ENCODE data around the gene CDKAL1. TPM values are rescaled to one million over a fixed set of nuclear protein-coding genes. Genes with fewer than 3 reads are reported as not detected.

The CDKAL1 gene
- total and polyA plus RNA-seq, 4 donors = 2.0 to 12.9 (median 6.7) TPM

DNA sequence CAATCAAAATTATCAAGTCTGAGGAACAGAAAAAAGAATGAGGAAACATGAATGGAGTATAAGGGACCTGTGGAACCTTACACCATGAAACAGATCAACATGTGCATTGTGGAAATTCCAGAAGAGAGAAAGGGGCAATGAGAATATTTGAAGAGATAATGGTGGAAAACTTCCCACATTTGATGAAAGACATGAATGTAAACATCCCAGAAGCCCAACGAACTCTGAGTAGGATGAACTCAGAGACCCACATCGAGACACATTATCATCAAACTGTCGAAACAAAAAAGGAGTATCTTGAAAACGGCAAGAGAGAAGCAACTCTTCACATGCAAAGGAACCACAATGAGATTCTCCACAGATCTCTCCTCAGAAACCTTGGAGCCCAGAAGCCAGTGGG, 371.1 kb downstream of the CDKAL1 start:
- no peak overlapping the region for H3K9ac ChIP-seq (ENCODE audit: low read depth in 1 of 2, low read length in 2 of 2)
- no peaks in the 10 kb centered on the region for H3K4me1 ChIP-seq (ENCODE audit: control insufficient read depth in 4 of 4, insufficient read depth in 4 of 4, low read length in 3 of 4)
- DNase-seq (ENCODE audit: low spot score) = no peak
- H3K9me3 ChIP-seq (ENCODE audit: control insufficient read depth in 4 of 4, low read length in 3 of 4) = no peaks in the 10 kb centered on the region
- no peaks in the 10 kb centered on the region for H3K27me3 ChIP-seq (ENCODE audit: control insufficient read depth in 4 of 4, insufficient read depth in 4 of 4, low read length in 3 of 4)
- no peak overlapping the region for H3K27ac ChIP-seq (ENCODE audit: low read depth in 1 of 2, low read length in 2 of 2)
- no peak for TF ChIP-seq GABPA (IDR thresholded peaks at IDR 0.05 in 1 of 2, conservative IDR thresholded peaks at IDR 0.05 in 1 of 2)
- TF ChIP-seq RXRA (IDR thresholded peaks at IDR 0.05) = no peak
- TF ChIP-seq, protein P1, sequence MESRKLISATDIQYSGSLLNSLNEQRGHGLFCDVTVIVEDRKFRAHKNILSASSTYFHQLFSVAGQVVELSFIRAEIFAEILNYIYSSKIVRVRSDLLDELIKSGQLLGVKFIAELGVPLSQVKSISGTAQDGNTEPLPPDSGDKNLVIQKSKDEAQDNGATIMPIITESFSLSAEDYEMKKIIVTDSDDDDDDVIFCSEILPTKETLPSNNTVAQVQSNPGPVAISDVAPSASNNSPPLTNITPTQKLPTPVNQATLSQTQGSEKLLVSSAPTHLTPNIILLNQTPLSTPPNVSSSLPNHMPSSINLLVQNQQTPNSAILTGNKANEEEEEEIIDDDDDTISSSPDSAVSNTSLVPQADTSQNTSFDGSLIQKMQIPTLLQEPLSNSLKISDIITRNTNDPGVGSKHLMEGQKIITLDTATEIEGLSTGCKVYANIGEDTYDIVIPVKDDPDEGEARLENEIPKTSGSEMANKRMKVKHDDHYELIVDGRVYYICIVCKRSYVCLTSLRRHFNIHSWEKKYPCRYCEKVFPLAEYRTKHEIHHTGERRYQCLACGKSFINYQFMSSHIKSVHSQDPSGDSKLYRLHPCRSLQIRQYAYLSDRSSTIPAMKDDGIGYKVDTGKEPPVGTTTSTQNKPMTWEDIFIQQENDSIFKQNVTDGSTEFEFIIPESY (IDR thresholded peaks at IDR 0.05) = no peak
- no peak for TF ChIP-seq TAF1 (conservative IDR thresholded peaks at IDR 0.05)
- TF ChIP-seq JUND (IDR thresholded peaks at IDR 0.05) = no peak
- no peak for TF ChIP-seq RAD21 (IDR thresholded peaks at IDR 0.05)
- TF ChIP-seq, protein P2, sequence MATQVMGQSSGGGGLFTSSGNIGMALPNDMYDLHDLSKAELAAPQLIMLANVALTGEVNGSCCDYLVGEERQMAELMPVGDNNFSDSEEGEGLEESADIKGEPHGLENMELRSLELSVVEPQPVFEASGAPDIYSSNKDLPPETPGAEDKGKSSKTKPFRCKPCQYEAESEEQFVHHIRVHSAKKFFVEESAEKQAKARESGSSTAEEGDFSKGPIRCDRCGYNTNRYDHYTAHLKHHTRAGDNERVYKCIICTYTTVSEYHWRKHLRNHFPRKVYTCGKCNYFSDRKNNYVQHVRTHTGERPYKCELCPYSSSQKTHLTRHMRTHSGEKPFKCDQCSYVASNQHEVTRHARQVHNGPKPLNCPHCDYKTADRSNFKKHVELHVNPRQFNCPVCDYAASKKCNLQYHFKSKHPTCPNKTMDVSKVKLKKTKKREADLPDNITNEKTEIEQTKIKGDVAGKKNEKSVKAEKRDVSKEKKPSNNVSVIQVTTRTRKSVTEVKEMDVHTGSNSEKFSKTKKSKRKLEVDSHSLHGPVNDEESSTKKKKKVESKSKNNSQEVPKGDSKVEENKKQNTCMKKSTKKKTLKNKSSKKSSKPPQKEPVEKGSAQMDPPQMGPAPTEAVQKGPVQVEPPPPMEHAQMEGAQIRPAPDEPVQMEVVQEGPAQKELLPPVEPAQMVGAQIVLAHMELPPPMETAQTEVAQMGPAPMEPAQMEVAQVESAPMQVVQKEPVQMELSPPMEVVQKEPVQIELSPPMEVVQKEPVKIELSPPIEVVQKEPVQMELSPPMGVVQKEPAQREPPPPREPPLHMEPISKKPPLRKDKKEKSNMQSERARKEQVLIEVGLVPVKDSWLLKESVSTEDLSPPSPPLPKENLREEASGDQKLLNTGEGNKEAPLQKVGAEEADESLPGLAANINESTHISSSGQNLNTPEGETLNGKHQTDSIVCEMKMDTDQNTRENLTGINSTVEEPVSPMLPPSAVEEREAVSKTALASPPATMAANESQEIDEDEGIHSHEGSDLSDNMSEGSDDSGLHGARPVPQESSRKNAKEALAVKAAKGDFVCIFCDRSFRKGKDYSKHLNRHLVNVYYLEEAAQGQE (IDR thresholded peaks at IDR 0.05) = no peak
- TF ChIP-seq ATF3 (IDR thresholded peaks at IDR 0.05) = no peak
- TF ChIP-seq YY1 (IDR thresholded peaks at IDR 0.05) = no peak
- no peak for TF ChIP-seq NR2F2 (IDR thresholded peaks at IDR 0.05)
- no peak for TF ChIP-seq EGR1 (IDR thresholded peaks at IDR 0.05; ENCODE audit: low read depth in 2 of 2)
- no peak for TF ChIP-seq HNF4G (IDR thresholded peaks at IDR 0.05)
- TF ChIP-seq HNF4A (conservative IDR thresholded peaks at IDR 0.05) = no peak
- no peak for TF ChIP-seq MAX (IDR thresholded peaks at IDR 0.05)
- no peak for TF ChIP-seq SP1 (IDR thresholded peaks at IDR 0.05)
- TF ChIP-seq FOXA1 (IDR thresholded peaks at IDR 0.05) = no peak
- TF ChIP-seq FOXA2 (IDR thresholded peaks at IDR 0.05) = no peak
- TF ChIP-seq, protein P3, sequence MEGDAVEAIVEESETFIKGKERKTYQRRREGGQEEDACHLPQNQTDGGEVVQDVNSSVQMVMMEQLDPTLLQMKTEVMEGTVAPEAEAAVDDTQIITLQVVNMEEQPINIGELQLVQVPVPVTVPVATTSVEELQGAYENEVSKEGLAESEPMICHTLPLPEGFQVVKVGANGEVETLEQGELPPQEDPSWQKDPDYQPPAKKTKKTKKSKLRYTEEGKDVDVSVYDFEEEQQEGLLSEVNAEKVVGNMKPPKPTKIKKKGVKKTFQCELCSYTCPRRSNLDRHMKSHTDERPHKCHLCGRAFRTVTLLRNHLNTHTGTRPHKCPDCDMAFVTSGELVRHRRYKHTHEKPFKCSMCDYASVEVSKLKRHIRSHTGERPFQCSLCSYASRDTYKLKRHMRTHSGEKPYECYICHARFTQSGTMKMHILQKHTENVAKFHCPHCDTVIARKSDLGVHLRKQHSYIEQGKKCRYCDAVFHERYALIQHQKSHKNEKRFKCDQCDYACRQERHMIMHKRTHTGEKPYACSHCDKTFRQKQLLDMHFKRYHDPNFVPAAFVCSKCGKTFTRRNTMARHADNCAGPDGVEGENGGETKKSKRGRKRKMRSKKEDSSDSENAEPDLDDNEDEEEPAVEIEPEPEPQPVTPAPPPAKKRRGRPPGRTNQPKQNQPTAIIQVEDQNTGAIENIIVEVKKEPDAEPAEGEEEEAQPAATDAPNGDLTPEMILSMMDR (IDR thresholded peaks at IDR 0.05; ENCODE audit: low read depth, low read length, missing input control) = no peak
- no peak overlapping the region for H3K4me3 ChIP-seq (ENCODE audit: low read depth in 1 of 3, low read length in 3 of 3)
- no peaks in the 10 kb centered on the region for H3K36me3 ChIP-seq (ENCODE audit: control insufficient read depth in 4 of 4, insufficient read depth in 3 of 4, low read depth in 1 of 4, low read length in 3 of 4)
- 81% methylated on average over 4 of the region's 4 CpGs for WGBS

Measured in liver (tissue), 9 donors.